ENCODE measurements around the gene SLC6A9.

GRCh38 chr1:43978551-43979260 lies 52.6 kb downstream of the SLC6A9 start, which contains the start of gene B4GALT2:
- TF ChIP-seq, protein P1, sequence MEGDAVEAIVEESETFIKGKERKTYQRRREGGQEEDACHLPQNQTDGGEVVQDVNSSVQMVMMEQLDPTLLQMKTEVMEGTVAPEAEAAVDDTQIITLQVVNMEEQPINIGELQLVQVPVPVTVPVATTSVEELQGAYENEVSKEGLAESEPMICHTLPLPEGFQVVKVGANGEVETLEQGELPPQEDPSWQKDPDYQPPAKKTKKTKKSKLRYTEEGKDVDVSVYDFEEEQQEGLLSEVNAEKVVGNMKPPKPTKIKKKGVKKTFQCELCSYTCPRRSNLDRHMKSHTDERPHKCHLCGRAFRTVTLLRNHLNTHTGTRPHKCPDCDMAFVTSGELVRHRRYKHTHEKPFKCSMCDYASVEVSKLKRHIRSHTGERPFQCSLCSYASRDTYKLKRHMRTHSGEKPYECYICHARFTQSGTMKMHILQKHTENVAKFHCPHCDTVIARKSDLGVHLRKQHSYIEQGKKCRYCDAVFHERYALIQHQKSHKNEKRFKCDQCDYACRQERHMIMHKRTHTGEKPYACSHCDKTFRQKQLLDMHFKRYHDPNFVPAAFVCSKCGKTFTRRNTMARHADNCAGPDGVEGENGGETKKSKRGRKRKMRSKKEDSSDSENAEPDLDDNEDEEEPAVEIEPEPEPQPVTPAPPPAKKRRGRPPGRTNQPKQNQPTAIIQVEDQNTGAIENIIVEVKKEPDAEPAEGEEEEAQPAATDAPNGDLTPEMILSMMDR (IDR thresholded peaks at IDR 0.05; ENCODE audit: low read depth, low read length): no peak
- no peak for TF ChIP-seq MAX (IDR thresholded peaks at IDR 0.05; ENCODE audit: low read depth, low read length)

Data from NB4 (cell line).